ENCODE data around the gene ADPRM. TPM values are rescaled to one million over a fixed set of nuclear protein-coding genes. Genes with fewer than 3 reads are reported as not detected.

The ADPRM gene
- total and polyA plus RNA-seq, 5 experiments from 2014 or later = 69.4 to 91.5 (median 76.7) TPM

Other genes with a start within 250 kb of the ADPRM start
- not detected for gene MYH4, start 228.0 kb upstream of the ADPRM start, total RNA-seq
- not detected for gene MYH4, start 228.0 kb upstream of the ADPRM start, polyA plus RNA-seq
- not detected for gene MYH1, start 179.1 kb upstream of the ADPRM start, total RNA-seq
- gene MYH1, start 179.1 kb upstream of the ADPRM start, polyA plus RNA-seq = not detected
- not detected for gene MYH2, start 147.9 kb upstream of the ADPRM start, total RNA-seq
- not detected for gene MYH2, start 147.9 kb upstream of the ADPRM start, polyA plus RNA-seq
- gene MYH3, start 40.3 kb upstream of the ADPRM start, total RNA-seq = 10 to 100 TPM; 15.4 to 16.0 TPM
- 1 to 10 TPM in 1 of 3 donors, under 1 TPM in 2; 0.39 to 1.1 (median 0.60) TPM for gene MYH3, start 40.3 kb upstream of the ADPRM start, polyA plus RNA-seq
- 10 to 100 TPM; 31.7 to 38.7 TPM for gene SCO1, start 61 bp upstream of the ADPRM start, total RNA-seq
- 10 to 100 TPM; 15.7 to 17.5 (median 15.9) TPM for gene SCO1, start 61 bp upstream of the ADPRM start, polyA plus RNA-seq
- 10 to 100 TPM in 1 of 2 experiments, 1 to 10 TPM in 1; 8.9 to 13.8 TPM for gene TMEM220, start 32.4 kb downstream of the ADPRM start, total RNA-seq
- gene TMEM220, start 32.4 kb downstream of the ADPRM start, polyA plus RNA-seq = 10 to 100 TPM in 2 of 3 donors, 1 to 10 TPM in 1; 8.8 to 19.0 (median 11.5) TPM
- not detected for gene TMEM238L, start 106.5 kb downstream of the ADPRM start, total RNA-seq
- under 1 TPM in 1 of 3 donors, not detected in 2; 0.65 TPM for gene TMEM238L, start 106.5 kb downstream of the ADPRM start, polyA plus RNA-seq
- not detected for gene PIRT, start 140.5 kb downstream of the ADPRM start, total RNA-seq
- not detected for gene PIRT, start 140.5 kb downstream of the ADPRM start, polyA plus RNA-seq